MM.1S (cell line): ENCODE measurements around the gene AGBL4.

ENCODE experiments used
- DNase-seq: peaks from one replicate; pipeline ENCODE4 v3.0.0-alpha.2; 2015
- H2AFZ ChIP-seq: fragments of 300-600 bp; sonication (generic); 2 replicates; pipeline ENCODE4 v1.6.0; 2016; ENCODE audit warnings: antibody characterized with exemption, low read length
- H3F3A ChIP-seq: fragments of 300-600 bp; sonication (generic); 2 replicates; pipeline ENCODE4 v1.6.1; 2016; ENCODE audit warnings: mild to moderate bottlenecking, antibody characterized with exemption, low read length, moderate library complexity, mixed read lengths; ENCODE audit not compliant: insufficient read depth
- H3K27ac ChIP-seq: fragments of 300-600 bp; sonication (generic); 2 replicates; pipeline ENCODE4 v1.5.1; 2016; ENCODE audit warnings: mild to moderate bottlenecking, low read length
- H3K27me3 ChIP-seq: fragments of 300-600 bp; sonication (generic); replicated peaks from 2 replicates; pipeline ENCODE4 v1.6.0; 2016; ENCODE audit warnings: low read length; ENCODE audit not compliant: insufficient read depth
- H3K36me3 ChIP-seq: fragments of 300-600 bp; sonication (generic); replicated peaks from 2 replicates; pipeline ENCODE4 v1.6.1; 2016; ENCODE audit warnings: mild to moderate bottlenecking, low read length, mixed read lengths; ENCODE audit not compliant: insufficient read depth
- H3K4me1 ChIP-seq: fragments of 300-600 bp; sonication (generic); 2 replicates; pipeline ENCODE4 v1.6.1; 2016; ENCODE audit warnings: low read length, mixed read lengths
- H3K4me2 ChIP-seq: fragments of 300-600 bp; sonication (generic); 2 replicates; pipeline ENCODE4 v1.6.0; 2016; ENCODE audit warnings: low read depth, low read length
- H3K4me3 ChIP-seq: fragments of 300-600 bp; sonication (generic); 2 replicates; pipeline ENCODE4 v1.5.1; 2016; ENCODE audit warnings: low read length, mixed read lengths
- H3K79me2 ChIP-seq: fragments of 300-600 bp; sonication (generic); 2 replicates; pipeline ENCODE4 v1.6.1; 2016; ENCODE audit warnings: mixed run types, low read length, mixed read lengths
- H3K9ac ChIP-seq: fragments of 300-600 bp; sonication (generic); 2 replicates; pipeline ENCODE4 v1.6.1; 2016; ENCODE audit warnings: low read length, mixed read lengths
- H3K9me2 ChIP-seq: fragments of 300-600 bp; sonication (generic); replicated peaks from 2 replicates; pipeline ENCODE4 v1.6.1; 2016; ENCODE audit warnings: mild to moderate bottlenecking, low read length, mixed read lengths; ENCODE audit not compliant: insufficient read depth
- H3K9me3 ChIP-seq: fragments of 300-600 bp; sonication (generic); replicated peaks from 2 replicates; pipeline ENCODE4 v1.6.1; 2016; ENCODE audit warnings: mild to moderate bottlenecking, low read length, mixed read lengths; ENCODE audit not compliant: insufficient read depth
- H4K20me1 ChIP-seq: fragments of 300-600 bp; sonication (generic); 2 replicates; pipeline ENCODE4 v1.6.1; 2016; ENCODE audit warnings: mild to moderate bottlenecking, low read length, moderate library complexity, mixed read lengths; ENCODE audit not compliant: insufficient read depth
- CTCF ChIP-seq: fragments of 300-600 bp; sonication (generic); IDR thresholded peaks from 2 replicates; pipeline ENCODE4 v1.5.1; 2016; ENCODE audit warnings: antibody characterized with exemption, low read length, mixed read lengths
- EZH2 ChIP-seq: fragments of 300-600 bp; sonication (generic); optimal IDR thresholded peaks from 2 replicates; pipeline ENCODE3; 2017; ENCODE audit warnings: low read depth, mild to moderate bottlenecking, antibody characterized with exemption, low read length, mixed read lengths
- EZH2phosphoT487 ChIP-seq: fragments of 300-600 bp; sonication (generic); IDR thresholded peaks from 2 replicates; pipeline ENCODE4 v1.6.1; 2018; ENCODE audit warnings: antibody characterized with exemption, low read length

Gene AGBL4

GRCh38 chr1:48493970-48494769 lies 1529.6 kb downstream of the AGBL4 start:
- no peak for TF ChIP-seq EZH2phosphoT487
- no peak for TF ChIP-seq CTCF
- TF ChIP-seq EZH2: no peak

DNA sequence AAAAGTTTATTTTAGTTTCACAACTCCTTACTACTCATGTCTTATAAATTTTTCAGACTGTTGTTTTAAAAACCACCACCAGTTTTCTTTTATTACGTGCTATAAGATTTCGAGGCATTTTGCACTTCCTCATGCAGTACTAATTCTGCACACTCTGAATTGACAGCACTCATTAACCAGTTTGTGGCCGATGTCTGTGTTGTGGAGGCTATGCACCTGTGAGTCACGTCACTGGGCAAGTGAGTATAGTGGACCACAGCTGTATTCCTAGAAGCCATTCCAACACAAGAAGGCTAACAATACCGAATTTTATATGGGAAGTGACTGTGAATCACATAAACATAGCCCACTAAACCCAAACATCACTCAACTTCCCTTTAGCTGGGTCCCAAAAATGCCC lies 1530.7 kb downstream of the AGBL4 start:
- H3K9ac ChIP-seq: no peak overlapping the region
- no peaks in the 10 kb centered on the region for H3K36me3 ChIP-seq
- H3K79me2 ChIP-seq: no peaks in the 10 kb centered on the region
- H3K27ac ChIP-seq: no peak overlapping the region
- no peaks in the 10 kb centered on the region for H3K27me3 ChIP-seq
- TF ChIP-seq EZH2 (no peak), EZH2phosphoT487 (no peak), CTCF (no peak)
- H3K4me3 ChIP-seq: no peak overlapping the region
- H3K9me3 ChIP-seq: no peaks in the 10 kb centered on the region
- DNase-seq: no peak
- no peak overlapping the region for H2AFZ ChIP-seq
- no peaks in the 10 kb centered on the region for H3K9me2 ChIP-seq
- H4K20me1 ChIP-seq: no peaks in the 10 kb centered on the region
- H3K4me1 ChIP-seq: no peaks in the 10 kb centered on the region
- no peak overlapping the region for H3K4me2 ChIP-seq
- no peaks in the 10 kb centered on the region for H3F3A ChIP-seq

More at GRCh38 chr1:48493970-48494769, 1529.6 kb downstream of the AGBL4 start:
- Histone ChIP-seq H3K4me1 (no peaks in the 10 kb centered on the region), H3K4me3 (no peak overlapping the region), H3K9ac (no peak overlapping the region), H3K27me3 (no peaks in the 10 kb centered on the region), H3K27ac (no peak overlapping the region), H3K9me3 (no peaks in the 10 kb centered on the region), H3K4me2 (no peak overlapping the region), H3F3A (no peaks in the 10 kb centered on the region), H4K20me1 (no peaks in the 10 kb centered on the region), H3K9me2 (no peaks in the 10 kb centered on the region), H3K79me2 (no peaks in the 10 kb centered on the region), H2AFZ (no peak overlapping the region), H3K36me3 (no peaks in the 10 kb centered on the region)
- DNase-seq: no peak

GRCh38 chr1:48492392-48492791 lies 1531.4 kb downstream of the AGBL4 start:
- Histone ChIP-seq H2AFZ (no peak overlapping the region), H3F3A (no peaks in the 10 kb centered on the region)
- TF ChIP-seq EZH2phosphoT487: no peak
- TF ChIP-seq EZH2: no peak
- no peak for TF ChIP-seq CTCF

More at GRCh38 chr1:48492392-48492791, 1531.4 kb downstream of the AGBL4 start:
- Histone ChIP-seq H3K9me3 (no peaks in the 10 kb centered on the region), H3K79me2 (no peaks in the 10 kb centered on the region), H4K20me1 (no peaks in the 10 kb centered on the region), H3K27ac (no peak overlapping the region), H3K27me3 (no peaks in the 10 kb centered on the region), H3K4me3 (no peak overlapping the region), H3K36me3 (no peaks in the 10 kb centered on the region), H3K9me2 (no peaks in the 10 kb centered on the region), H3K9ac (no peak overlapping the region), H3K4me2 (no peak overlapping the region), H3K4me1 (no peaks in the 10 kb centered on the region)
- DNase-seq: no peak
